Measurements from ENCODE around the gene CTNNA2. TPM values are rescaled to one million over a fixed set of nuclear protein-coding genes. Genes with fewer than 3 reads are reported as not detected.
A peak's percentile ranks its signal among the peaks of the same experiment; 100 is the strongest.

Gene CTNNA2
- polyA plus RNA-seq, 2 of the 4 experiments (the other 2 are of a cell fraction), result 0.50 to 0.94 TPM

DNA sequence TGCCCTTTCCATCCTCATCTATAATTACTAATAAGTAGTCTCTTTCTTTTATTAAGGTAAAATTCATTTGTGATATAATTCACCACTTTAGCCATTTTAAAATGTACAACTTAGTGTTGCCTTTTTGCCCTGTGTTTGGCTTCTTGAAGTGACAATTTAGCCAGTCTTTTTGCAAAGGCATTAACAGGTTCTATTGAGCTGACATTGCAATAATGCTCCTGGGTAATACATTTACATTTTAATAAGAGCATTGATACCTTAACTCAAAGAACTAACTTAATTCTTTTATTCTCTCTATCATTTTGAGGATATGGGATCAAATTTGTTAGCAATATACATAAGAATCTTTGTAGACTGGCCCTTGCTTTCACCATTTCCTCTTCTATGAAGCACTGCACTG lies 549.4 kb downstream of the CTNNA2 start:
- no peak overlapping the region for H3K4me2 ChIP-seq
- CTCF ChIA-PET, result no interaction called here
- 0 out of 3 replicates have a peak, but pooled peaks cover 3% of the 10 kb centered on the region for H3K9me3 ChIP-seq
- H3K27ac ChIP-seq, result no peak overlapping the region
- FAIRE-seq (no peak), ATAC-seq (no peak), DNase-seq (ENCODE audit: low read depth in 1 of 2, low spot score in 1 of 2) (no peak)
- POLR2A ChIA-PET, result no interaction called here
- no peak overlapping the region for H3K4me3 ChIP-seq
- H3K4me1 ChIP-seq, result no peaks in the 10 kb centered on the region
- TF ChIP-seq PHF8 (IDR thresholded peaks at IDR 0.05; ENCODE audit: borderline replicate concordance, low read depth) (no peak), TFCP2L1 (CRISPR knock-in tag; IDR thresholded peaks at IDR 0.05) (no peak), MAFK (IDR thresholded peaks at IDR 0.05; ENCODE audit: partially characterized antibody) (peak; percentile 53), FOSL2 (IDR thresholded peaks at IDR 0.05) (no peak), FOSL2 (CRISPR knock-in tag; IDR thresholded peaks at IDR 0.05) (no peak)

DNA sequence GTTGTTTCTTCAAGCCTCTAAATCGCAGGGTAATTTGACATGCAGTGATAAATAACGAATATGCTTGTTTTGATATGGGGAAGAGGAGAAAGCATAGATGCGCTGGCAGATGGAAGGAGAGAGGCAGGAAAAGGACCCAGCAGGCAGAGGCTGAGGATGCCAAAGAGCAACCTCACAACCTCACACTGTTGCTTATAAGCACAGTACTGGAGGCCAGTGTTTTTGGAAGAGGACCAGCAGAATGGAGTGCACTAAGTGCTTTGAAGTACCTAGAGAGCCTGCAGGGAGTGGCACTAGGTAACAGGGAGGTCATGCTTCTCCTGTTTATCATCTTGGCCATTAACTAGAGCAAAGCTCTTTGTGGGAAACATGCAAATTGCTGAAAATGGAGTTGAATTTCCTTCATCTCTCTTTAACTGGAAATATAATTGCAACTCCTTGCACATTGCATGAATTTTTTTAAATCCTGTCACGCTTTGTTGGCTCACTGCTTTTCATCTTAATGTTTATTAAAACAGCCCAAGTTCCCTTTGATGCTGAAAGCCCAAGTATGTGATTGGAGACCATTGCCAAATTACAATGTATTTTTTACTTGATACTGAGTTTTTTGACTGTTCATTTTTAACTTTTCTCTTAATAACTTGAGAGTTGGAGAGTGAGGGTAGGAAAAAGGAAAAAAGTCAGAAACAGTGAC lies 555.3 kb downstream of the CTNNA2 start:
- no peak overlapping the region for H3K4me3 ChIP-seq
- TF ChIP-seq ZNF302 (CRISPR knock-in tag; IDR thresholded peaks at IDR 0.05) (no peak), HDAC2 (IDR thresholded peaks at IDR 0.05) (no peak), HOXA7 (CRISPR knock-in tag; IDR thresholded peaks at IDR 0.05) (no peak), ESRRA (IDR thresholded peaks at IDR 0.05; ENCODE audit: borderline replicate concordance, low read length) (no peak), KDM1A (IDR thresholded peaks at IDR 0.05; ENCODE audit: low read depth) (no peak), JUNB (IDR thresholded peaks at IDR 0.05) (no peak), HOXB13 (CRISPR knock-in tag; IDR thresholded peaks at IDR 0.05; ENCODE audit: low read depth) (no peak), RAD21 (conservative IDR thresholded peaks at IDR 0.05 in 1 of 2, IDR thresholded peaks at IDR 0.05 in 1 of 2) (no peak)
- POLR2A ChIA-PET, result no interaction called here
- CTCF ChIA-PET, result no interaction called here
- no peak for DNase-seq (ENCODE audit: low read depth in 1 of 2, low spot score in 1 of 2)
- H3K4me1 ChIP-seq, result no peaks in the 10 kb centered on the region
- no peak overlapping the region for H3K4me2 ChIP-seq
- no peaks in the 10 kb centered on the region for H3K9me3 ChIP-seq
- ATAC-seq, result no peak
- 21% methylated on average over 4 of the region's 4 CpGs for WGBS (ENCODE audit: missing lambda C conversion rate)
- FAIRE-seq, result no peak
- H3K27ac ChIP-seq, result no peak overlapping the region

DNA sequence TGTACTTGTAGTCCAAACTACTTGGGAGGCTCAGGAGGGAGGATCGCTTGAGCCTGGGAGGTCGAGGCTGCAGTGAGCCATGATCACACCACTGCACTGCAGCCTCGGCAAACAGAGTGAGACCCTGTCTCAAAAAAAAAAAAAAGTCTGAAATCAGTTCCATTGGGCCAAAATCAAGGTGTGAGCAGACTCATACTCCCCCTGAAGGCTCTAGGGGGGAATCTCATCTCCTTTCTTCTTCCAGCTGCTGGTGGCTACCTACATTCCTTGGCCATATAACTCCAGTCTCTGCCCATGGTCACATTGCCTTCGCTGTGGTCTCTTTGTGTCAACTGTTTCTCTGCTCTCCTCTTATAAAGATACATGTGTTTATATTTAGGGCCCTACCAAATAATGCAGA lies 557.7 kb downstream of the CTNNA2 start:
- H3K4me1 ChIP-seq, result no peaks in the 10 kb centered on the region
- POLR2A ChIA-PET, result no interaction called here
- no peak for FAIRE-seq
- CTCF ChIA-PET, result no interaction called here
- ATAC-seq, result no peak
- no peak for DNase-seq (ENCODE audit: low read depth in 1 of 2, low spot score in 1 of 2)
- WGBS (ENCODE audit: missing lambda C conversion rate), result 28% methylated on average over 4 of the region's 4 CpGs
- H3K9me3 ChIP-seq, result no peaks in the 10 kb centered on the region
- no peak overlapping the region for H3K4me3 ChIP-seq
- no peak overlapping the region for H3K27ac ChIP-seq
- no peak overlapping the region for H3K4me2 ChIP-seq
- TF ChIP-seq CBX8 (IDR thresholded peaks at IDR 0.05) (no peak), ZC3H11A (IDR thresholded peaks at IDR 0.05) (no peak), ZSCAN20 (CRISPR knock-in tag; IDR thresholded peaks at IDR 0.05) (no peak), FOXS1 (CRISPR knock-in tag; IDR thresholded peaks at IDR 0.05) (no peak), EP300 (IDR thresholded peaks at IDR 0.05) (no peak), RARB (CRISPR knock-in tag; IDR thresholded peaks at IDR 0.05) (no peak), HEYL (CRISPR knock-in tag; IDR thresholded peaks at IDR 0.05) (no peak), ZFP36 (IDR thresholded peaks at IDR 0.05; ENCODE audit: borderline replicate concordance, partially characterized antibody) (no peak), HOXB13 (CRISPR knock-in tag; IDR thresholded peaks at IDR 0.05; ENCODE audit: low read depth) (no peak), CHD4 (IDR thresholded peaks at IDR 0.05; ENCODE audit: borderline replicate concordance) (no peak), PHF8 (IDR thresholded peaks at IDR 0.05; ENCODE audit: borderline replicate concordance, low read depth) (no peak)
- TF ChIP-seq, protein P1, sequence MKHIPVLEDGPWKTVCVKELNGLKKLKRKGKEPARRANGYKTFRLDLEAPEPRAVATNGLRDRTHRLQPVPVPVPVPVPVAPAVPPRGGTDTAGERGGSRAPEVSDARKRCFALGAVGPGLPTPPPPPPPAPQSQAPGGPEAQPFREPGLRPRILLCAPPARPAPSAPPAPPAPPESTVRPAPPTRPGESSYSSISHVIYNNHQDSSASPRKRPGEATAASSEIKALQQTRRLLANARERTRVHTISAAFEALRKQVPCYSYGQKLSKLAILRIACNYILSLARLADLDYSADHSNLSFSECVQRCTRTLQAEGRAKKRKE (CRISPR knock-in tag; IDR thresholded peaks at IDR 0.05; ENCODE audit: low read depth), result no peak
- TF ChIP-seq, protein P2, sequence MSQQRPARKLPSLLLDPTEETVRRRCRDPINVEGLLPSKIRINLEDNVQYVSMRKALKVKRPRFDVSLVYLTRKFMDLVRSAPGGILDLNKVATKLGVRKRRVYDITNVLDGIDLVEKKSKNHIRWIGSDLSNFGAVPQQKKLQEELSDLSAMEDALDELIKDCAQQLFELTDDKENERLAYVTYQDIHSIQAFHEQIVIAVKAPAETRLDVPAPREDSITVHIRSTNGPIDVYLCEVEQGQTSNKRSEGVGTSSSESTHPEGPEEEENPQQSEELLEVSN (IDR thresholded peaks at IDR 0.05; ENCODE audit: borderline replicate concordance, low read depth), result no peak
- TF ChIP-seq, protein P3, sequence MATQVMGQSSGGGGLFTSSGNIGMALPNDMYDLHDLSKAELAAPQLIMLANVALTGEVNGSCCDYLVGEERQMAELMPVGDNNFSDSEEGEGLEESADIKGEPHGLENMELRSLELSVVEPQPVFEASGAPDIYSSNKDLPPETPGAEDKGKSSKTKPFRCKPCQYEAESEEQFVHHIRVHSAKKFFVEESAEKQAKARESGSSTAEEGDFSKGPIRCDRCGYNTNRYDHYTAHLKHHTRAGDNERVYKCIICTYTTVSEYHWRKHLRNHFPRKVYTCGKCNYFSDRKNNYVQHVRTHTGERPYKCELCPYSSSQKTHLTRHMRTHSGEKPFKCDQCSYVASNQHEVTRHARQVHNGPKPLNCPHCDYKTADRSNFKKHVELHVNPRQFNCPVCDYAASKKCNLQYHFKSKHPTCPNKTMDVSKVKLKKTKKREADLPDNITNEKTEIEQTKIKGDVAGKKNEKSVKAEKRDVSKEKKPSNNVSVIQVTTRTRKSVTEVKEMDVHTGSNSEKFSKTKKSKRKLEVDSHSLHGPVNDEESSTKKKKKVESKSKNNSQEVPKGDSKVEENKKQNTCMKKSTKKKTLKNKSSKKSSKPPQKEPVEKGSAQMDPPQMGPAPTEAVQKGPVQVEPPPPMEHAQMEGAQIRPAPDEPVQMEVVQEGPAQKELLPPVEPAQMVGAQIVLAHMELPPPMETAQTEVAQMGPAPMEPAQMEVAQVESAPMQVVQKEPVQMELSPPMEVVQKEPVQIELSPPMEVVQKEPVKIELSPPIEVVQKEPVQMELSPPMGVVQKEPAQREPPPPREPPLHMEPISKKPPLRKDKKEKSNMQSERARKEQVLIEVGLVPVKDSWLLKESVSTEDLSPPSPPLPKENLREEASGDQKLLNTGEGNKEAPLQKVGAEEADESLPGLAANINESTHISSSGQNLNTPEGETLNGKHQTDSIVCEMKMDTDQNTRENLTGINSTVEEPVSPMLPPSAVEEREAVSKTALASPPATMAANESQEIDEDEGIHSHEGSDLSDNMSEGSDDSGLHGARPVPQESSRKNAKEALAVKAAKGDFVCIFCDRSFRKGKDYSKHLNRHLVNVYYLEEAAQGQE (IDR thresholded peaks at IDR 0.05), result no peak
- TF ChIP-seq, protein P4, sequence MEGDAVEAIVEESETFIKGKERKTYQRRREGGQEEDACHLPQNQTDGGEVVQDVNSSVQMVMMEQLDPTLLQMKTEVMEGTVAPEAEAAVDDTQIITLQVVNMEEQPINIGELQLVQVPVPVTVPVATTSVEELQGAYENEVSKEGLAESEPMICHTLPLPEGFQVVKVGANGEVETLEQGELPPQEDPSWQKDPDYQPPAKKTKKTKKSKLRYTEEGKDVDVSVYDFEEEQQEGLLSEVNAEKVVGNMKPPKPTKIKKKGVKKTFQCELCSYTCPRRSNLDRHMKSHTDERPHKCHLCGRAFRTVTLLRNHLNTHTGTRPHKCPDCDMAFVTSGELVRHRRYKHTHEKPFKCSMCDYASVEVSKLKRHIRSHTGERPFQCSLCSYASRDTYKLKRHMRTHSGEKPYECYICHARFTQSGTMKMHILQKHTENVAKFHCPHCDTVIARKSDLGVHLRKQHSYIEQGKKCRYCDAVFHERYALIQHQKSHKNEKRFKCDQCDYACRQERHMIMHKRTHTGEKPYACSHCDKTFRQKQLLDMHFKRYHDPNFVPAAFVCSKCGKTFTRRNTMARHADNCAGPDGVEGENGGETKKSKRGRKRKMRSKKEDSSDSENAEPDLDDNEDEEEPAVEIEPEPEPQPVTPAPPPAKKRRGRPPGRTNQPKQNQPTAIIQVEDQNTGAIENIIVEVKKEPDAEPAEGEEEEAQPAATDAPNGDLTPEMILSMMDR (IDR thresholded peaks at IDR 0.05), result no peak
- TF ChIP-seq, protein P5, sequence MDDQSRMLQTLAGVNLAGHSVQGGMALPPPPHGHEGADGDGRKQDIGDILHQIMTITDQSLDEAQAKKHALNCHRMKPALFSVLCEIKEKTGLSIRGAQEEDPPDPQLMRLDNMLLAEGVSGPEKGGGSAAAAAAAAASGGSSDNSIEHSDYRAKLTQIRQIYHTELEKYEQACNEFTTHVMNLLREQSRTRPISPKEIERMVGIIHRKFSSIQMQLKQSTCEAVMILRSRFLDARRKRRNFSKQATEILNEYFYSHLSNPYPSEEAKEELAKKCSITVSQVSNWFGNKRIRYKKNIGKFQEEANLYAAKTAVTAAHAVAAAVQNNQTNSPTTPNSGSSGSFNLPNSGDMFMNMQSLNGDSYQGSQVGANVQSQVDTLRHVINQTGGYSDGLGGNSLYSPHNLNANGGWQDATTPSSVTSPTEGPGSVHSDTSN (IDR thresholded peaks at IDR 0.05), result no peak

Measured in A549 (cell line).